HT1080 (cell line): ENCODE results near the gene KIF1B. TPM values are rescaled to one million over a fixed set of nuclear protein-coding genes. Genes with fewer than 3 reads are reported as not detected.

ENCODE experiments used
- DNase-seq: peaks from one replicate; pipeline ENCODE4 v3.0.0-alpha.2; 2015; ENCODE audit warnings: low read depth
- total RNA-seq: library from RNA; depleted of rRNA; stranded (reverse); fragments of >200 nt; shearing (Covaris generic); gene quantifications from 2 replicates; pipeline ENCODE4 v1.2.3, GENCODE V29; 2014

Gene KIF1B
- total RNA-seq, 1 experiment from 2014 or later, result 16.2 TPM

DNA sequence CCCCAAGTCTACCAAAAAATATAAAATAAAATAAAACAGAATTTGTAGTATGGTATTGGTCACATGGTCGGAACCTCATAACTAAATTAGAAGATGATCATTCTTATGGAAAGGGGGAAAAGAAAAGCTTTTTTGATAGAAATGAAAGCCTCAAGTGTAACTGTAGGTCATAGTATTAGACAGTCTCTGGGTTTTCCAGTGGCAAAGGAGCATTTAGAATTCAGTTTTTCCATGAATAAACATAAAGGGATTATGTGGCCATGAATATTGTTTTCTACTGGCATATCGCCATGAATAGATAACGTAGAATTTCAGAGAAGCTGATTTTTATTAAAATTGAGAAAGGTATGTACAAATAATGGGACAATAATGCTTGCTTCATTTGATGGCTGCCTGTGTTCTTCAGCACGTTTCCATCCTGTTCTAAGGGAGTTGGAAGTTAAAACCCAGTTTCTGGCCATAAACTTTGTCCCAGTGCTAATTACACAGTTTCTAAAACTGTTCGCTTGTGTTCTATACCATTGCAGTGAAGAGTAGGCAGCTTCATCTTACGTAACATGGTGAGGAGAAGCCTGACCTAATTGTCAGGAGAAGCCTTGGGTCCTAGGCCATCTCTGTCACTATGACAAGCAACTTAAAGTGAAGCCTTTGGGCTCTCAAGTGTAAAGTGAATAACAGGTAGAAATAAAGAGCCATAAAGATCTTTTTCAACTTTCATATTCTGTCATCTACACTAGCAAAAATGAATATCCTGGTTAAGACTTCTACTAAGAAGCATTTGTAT, 118.0 kb downstream of the KIF1B start:
- no peak for DNase-seq

DNA sequence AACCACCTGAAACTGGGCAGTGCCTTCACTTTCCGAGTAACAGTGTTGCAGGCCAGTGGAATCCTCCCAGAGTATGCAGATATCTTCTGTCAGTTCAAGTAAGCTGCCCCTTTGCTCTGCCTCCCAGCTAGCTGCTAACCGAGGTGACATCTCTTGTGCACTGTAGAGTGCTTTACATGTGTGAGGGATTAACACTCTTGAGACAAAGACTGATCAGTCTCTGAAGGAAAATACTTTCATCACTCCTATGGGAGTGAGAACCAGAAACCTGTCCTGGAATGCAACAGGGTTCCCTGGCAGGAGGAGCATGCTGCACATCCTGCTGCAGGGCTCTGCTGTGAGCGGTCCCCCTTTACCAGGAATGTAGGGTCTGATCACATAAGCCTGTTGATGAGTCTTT, 127.1 kb downstream of the KIF1B start:
- no peak for DNase-seq

DNA sequence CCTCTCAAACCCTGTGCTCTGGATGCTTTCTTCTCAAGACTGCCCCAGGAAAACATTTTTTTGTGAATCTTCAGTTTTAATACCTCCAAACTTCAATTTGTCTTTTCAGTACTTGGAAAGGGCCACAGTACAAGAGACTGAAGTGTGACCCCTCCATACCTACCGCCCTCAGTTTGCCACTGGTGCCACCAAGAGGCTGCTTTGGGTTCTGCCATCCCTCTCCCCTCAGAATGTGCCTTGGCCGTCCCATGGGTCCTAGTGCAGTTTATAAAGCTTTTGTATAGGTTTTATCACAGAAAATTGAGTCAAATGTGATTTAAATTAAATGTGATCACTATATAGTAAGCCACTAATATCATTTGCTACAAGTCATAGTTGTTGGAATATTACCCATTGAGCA, 127.7 kb downstream of the KIF1B start:
- peak; percentile 41 for DNase-seq

DNA sequence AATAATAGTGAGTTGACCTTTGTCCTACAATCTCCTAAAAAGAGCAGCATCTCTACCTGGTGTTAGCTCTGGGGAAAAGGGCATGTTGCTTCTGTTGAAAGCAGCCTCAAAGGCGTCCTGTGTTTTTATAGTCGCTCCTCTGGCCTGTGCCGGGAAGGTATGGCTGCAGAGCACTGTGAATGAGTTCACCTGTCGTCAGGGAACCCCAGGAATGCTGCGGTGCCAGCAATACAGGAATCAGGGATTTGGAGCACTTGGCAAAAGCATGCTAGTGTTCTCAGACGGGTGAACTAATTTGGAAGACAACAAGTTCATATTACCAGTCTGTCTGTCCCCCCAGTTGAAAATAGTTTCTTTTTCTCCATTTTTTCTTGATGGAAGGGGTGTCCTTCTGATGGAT, 128.2 kb downstream of the KIF1B start:
- no peak for DNase-seq

DNA sequence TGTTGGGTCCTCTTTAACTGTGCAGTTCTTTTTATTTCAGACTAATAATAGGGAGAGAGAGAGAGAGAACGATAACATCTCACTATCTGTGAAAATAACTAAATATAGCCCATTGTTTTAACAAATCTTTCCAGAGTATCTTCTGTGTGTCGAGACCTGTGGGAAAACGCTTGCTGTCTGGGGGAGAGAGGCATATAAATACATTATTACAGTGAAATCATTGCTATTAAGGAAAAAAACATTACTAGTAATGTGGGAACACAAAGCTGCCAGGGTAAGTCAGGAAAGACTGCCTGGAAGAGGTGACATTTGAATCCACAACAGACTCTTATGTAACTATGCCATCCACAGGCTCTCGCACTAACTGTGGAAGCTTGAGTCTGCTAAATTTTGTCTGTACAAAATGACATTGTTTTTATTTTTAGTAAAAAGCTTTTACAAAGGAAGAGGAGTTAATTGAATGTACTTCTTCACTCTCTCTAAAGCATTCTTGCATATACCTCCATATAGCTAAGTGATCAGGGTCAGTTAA, 128.7 kb downstream of the KIF1B start:
- no peak for DNase-seq

DNA sequence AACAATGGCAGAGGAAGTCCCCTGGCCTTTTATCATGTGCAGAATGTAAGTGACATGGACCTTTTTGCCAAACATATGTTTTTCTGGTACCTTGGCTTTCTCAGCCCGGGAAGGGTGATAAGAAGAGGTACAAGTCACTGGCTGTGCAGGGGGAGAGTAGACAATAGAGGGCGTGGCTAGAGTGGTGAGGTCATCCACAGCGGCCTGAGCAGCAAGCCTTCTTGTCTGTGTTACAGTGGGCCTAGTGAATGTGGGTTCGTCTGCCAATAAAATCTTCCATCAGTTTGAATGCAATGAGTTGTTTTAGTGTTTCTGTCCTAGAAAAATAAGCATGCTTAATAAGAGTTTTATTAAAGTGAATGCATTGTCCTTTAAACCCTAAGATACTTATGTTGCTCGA, 129.4 kb downstream of the KIF1B start:
- peak; percentile 79 for DNase-seq

DNA sequence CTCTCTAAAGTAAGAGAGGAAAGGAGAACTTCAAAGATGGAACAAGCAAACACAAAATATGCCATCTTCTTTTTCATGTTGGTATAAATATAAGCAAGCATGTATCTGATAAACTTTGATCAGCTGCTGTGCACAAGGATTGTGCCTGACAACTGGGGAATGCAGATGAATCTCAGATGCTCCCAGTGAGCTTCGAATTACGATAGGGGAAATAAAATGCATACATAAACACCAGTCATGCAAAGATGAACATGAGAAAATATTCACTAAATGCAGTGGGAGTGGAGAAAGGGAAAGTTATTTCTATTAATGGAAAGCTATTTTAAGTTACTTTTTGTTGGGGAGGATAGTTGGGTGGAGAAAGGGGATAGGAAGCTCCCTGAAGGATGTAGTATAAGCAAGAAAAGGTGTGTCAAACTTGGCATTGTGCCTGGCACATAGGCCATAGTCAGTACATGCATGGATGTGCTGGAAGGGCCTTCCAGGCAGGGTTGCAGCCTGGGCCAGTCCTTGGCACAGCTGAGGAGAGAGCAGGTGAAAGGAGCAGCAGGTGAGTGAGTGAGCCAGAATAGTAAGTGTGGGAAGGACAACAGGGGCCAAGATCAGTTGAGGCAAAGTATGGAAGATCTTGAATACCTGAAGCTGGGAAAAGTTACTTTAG, 130.7 kb downstream of the KIF1B start:
- DNase-seq, result no peak

DNA sequence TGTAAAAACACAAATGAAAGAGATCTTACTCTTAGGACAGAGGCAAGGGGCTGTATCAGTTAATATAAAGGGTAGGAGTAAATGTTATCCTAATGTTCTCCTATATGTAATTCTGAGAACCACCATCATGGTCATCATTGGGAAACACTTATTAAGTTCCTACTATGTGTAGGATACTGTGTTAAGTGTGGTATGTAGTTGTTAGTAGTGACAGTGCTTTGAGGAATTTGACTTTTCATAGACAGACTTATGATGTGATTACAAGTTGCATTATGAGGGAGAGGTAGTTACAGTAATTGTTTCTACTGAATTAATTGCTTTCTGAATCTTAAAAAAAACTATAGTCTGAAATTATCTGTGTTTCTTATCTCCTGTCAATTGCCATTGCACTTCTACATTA, 136.7 kb downstream of the KIF1B start:
- no peak for DNase-seq

DNA sequence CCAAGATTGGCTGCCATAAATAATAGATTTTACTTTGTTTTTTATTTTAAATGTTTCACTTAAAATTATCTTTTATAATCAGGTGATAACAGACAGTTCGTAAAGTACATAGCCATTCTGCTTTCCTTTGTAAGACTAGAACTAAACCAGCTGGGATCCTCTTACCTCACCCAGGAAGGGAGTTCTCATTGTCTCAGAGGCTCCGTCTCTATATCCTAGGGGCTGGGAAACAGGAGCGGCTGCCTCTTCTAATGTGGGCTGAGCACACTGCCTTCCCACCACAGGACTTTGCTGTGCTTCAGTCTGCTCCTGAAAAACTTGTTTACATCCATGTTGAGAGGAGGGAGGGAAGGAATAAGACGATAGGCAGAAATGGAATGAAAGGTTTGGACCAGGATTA, 142.9 kb downstream of the KIF1B start:
- DNase-seq, result no peak

DNA sequence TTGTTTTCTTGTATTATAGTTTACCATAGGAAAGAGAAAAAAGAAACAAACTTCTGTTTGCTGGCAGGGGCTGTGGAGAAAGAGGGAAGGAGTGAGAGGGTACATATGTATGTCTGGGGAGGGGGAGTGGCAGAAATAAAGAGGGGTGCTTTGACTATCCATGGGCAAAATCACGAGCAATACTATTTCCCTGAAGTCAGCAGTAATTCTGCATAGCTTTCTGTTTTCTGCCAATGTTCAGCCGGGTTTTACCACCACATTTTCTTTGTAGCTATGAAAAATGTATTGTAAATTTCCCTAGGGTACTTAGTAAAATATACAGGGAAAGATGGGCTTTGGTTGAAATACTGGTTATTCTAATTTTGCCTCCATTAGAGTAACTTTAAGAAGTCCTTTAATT, 143.3 kb downstream of the KIF1B start:
- no peak for DNase-seq

DNA sequence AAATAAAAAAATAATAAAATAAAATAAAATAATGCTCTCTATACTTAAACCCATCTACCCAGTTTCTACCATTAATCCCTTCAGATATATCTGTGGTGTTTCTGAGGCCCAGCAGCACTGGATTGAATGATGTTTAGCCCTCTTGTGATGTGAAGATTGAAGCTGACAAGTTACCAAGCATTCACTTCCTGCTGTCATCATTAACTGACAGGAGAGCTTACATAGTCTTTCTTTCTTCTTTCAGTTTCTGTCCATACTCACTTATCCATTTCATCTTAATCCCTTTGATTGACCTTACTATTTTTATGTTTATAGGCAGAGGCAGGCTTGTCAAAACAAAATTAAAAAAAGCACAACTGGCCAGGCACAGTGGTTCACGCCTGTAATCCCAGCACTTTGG, 149.7 kb downstream of the KIF1B start:
- no peak for DNase-seq

DNA sequence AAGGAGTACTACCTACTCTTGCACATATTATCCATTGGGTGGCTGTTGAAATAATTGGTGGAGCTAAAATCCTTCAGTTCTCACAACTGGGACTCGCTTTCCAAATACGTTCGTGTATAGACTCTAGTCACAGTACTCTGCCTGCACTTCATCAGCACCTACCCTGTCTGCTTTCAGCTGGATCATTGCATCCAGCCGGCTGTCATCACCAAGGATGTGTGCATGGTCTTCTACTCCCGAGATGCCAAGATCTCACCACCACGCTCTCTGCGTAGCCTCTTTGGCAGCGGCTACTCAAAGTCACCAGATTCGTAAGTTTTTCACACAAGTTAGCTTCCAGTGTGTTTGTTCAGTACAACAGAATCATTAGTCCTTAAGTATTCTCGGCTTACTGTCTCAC, 151.1 kb downstream of the KIF1B start:
- no peak for DNase-seq

DNA sequence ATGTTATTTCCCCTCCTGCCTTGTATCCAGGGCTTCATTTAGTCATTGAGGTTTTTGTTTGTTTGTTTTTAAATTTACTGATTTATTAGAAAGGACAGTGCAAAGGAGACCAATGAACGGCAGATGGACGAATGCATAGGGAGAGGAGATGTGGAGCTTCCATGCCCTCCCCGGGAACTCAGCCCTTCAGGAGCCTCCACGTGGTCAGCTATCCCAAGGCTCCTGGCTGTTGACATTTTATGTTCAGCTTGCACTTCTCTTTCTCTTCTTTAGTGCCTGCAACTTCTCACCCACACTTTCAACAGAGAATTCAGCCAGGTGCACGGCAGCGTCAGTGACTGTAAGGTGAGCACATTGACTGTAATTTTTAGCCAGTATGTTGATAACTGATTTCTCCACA, 157.8 kb downstream of the KIF1B start:
- no peak for DNase-seq

DNA sequence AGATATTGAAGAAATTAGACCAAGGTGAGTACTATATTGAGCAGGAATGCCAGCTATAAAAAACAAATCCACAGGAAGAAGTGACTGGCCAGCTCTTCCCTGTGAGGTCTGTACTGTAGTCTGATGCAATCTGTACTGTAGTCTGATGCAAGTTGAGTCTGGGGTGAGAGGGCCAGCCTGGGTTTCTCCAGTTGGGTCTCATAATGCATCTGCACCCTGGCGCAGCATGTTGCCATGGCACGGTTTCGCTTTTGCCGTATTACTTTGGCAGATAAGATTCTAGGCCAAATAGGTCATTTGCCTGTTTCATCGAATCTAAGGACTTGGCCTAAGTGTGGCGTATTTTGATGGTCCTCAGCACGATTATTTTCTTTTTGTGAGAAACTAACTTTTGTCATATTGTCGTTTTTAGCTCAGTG, 164.1 kb downstream of the KIF1B start:
- no peak for DNase-seq

DNA sequence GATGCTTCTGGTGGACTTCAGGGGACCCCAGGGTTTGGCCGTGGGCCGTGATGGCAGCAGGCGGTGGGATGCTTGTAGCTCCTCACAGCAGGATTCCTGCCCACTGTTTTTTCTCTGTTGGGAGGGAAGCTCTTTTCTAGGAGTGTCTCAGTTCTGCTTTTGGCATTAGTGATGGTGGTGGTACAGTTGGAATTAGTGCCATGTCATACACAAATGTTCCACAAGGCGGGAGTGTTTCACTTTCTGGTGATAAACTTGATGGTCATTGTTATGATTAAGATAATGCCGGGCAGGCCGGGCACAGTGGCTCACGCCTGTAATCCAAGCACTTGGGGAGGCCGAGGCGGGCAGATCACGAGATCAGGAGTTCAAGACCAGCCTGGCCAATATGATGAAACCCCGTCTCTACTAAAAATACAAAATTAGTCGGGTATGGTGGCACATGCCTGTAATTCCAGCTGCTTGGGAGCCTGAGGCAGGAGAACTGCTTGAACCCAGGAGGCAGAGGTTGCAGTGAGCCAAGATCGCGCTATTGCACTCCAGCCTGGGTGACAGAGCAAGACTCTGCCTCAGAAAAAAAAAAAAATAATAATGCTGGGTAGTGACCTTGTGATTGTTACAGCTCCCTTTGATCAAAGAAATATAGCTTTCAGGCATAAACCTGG, 167.1 kb downstream of the KIF1B start:
- DNase-seq, result peak; percentile 78

DNA sequence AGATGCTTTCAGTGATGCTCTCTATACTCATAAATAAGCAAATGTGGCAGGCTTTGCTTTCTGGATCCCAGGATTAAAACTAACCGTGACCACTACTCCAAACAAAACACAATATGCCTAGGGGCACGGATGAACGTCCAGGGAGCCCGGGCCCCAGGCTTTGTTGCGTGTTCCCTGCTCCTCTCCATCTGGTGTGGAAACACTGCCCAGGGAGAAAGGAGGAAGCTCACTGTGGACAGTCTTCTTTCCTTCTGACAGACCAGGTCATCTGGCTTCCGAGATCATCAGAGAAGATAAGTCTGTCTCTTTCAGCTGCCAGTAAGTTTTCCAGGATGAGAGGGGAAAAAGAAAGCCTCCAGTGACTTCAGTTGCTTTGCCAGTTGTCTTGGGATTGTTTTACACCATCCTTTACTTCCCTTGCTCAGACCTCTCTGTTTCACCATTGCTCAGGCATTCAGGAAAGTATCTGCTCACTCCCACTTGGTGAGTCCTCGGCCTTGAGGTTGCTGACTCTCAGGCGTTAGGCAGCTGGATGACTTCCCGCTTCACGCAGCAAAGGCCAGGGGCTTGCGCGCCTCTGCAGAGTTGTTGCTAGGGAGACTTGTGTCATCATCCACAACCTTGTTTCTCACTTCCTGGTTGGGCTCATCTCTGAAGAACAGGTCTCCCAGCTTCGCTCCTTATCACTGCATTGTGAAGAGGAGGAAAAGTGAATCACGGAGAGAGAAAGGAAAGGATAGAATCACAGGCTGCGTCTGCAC, 167.9 kb downstream of the KIF1B start:
- DNase-seq, result peak; percentile 94

DNA sequence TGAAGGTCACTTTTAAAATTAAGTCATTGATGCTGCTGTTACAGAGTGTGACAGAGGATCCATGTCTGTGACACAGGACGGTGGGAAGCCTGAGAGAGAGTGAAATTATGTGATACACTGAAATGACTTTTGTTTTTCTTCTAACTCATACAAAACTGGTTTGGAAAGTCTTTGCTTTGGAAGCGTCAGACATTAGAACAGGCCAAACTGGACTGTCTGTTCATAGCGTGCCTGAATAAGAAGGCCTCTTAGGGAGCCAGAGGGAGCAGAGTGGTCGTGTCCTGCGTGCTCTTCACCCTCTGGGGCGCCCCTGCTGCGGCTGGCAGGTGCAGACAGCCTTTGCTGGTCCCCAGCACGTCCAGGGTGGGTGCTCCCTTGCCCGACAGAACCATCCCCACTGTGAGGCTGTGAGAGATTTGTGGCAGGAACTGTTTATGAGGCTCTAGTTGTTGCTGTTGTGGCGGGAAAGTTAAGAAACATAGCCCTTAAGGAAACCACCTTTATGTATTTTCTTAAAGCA, 168.8 kb downstream of the KIF1B start:
- no peak for DNase-seq

DNA sequence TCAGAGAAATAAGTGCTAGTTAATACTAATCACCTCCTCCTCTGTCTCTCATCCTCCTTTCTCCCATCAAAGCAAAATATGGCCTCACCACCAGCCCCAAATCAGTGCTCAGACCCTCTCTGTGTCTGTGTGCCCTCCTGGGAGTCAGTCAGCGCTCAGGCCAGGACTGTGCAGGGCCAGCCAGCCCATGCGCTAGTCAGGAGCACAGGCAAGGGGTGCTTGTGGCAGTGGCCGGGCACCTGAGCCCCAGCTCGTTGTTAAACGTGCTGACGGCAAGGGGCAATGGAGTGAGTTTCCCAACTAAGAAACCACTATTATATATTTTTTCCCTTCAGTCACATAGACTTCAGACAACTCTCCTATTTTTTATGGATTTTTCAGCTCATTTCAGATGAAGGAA, 169.3 kb downstream of the KIF1B start:
- no peak for DNase-seq

DNA sequence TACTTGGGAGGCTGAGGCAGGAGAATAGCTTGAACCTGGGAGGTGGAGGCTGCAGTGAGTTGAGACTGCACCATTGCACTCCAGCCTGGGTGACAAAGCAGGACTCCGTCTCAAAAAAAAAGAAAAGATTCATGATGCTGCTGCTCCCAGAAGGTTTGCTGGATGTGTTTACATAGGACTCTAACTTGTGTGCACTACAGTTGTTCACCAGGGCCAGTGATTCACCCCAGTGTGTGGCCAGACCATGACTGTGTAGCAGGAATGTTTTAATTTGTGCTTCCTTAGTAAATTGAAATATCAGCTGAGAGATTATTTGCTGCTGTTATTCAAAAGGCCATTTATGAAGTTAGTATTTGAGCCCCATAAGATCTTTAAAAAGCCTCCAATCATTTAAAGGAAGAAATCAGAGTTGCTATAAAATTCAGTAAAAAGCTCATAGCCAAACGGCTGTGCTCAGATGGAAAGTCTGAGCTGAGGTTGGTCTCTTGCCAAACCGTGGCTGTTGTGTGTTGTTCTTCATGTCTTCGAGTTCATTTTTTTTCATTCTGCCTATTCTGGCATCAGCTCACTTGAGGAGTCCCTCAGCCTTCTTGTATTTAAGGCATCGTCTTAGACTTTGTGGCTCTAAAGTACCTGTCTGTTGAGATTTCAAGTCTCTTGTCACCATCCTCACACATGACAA, 170.4 kb downstream of the KIF1B start:
- peak; percentile 90 for DNase-seq

DNA sequence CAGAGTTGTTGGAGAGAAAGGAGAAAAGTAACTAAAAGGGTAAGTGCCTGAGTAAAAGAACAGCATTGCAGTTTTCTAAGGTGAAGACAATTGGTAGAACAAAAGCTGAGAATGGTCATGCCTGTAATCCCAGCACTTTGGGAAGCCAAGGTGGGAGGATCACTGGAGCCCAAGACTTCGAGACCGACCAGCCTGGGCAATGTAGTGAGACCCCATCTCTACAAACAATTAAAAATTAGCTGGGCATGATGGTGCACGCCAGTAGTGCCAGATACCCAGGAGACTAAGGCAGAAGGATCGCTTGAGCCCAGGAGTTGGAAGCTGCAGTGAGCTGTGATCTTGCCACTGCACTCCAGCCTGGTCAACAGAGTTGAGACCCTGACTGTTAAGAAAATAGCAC, 173.3 kb downstream of the KIF1B start:
- no peak for DNase-seq

DNA sequence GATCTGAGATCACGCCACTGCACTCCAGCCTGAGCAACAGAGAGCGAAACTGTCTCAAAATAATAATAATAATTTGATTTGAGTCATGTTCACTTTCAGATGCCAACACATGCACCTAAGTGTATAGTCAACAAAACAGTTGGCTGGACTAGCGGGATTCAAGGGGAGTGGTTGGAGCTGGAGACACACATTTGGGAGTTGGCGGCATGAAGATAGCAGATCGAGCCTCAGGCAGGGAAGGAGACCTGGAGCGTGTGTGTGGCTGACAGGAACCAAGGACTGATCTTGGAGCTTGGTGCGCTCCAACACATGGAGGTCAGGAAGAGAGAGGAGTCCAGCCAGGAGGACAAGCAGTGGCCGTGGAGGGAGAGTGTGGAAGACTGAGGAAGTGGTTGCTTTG, 173.8 kb downstream of the KIF1B start:
- no peak for DNase-seq
